ENCODE data around the gene MOSMO. TPM values are rescaled to one million over a fixed set of nuclear protein-coding genes. Genes with fewer than 3 reads are reported as not detected.

The MOSMO gene
- total RNA-seq (2012; rRNA removed), result 24.9 and 29.9 TPM in 2 replicates

DNA sequence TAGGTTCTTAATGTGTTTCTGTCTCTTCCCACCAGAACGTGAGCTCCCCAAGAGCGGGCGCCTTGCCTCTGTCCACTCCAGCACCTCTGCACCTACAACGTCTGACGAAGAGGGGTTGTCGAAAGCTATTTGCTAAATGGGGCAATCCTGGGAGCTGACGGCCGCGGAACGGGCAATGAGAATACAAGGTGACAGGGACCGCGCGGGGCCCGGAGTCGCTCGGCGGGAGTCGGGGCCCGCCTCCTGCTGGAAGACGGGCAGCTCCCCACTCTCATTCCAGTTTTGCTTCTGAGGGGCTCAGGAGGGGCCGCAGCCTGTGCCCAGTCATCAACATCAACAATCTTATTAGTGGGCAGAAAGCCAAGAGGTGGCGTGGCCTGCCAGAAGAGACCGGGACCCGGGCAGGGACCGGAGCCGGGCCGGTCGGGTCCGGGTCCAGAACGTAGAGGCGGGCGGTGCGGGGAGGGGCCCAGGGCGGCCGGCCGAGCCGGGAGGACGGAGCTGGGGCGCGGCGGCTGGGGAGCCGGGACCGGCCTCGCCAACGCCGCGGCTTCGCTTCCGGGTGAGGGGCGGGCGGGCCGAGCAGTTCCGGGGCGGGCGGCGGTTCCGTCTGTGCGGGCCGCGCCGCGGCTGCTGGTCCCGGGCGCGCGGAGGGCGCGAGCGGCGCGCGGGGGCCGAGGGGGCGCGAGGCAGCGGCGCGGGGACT lies at the start of gene MOSMO:
TSS of gene MOSMO (plus strand) at position 603 of the 706 bp plus-strand sequence. CDS start 191 bp downstream, outside the sequence.
- Histone ChIP-seq H3K27me3 (ENCODE audit: control insufficient read depth, insufficient read depth, low read length) (no peaks in the 10 kb centered on the region), H3K4me3 (ENCODE audit: low read length) (peak within 1 kb of the TSS; percentile 94), H3K4me2 (ENCODE audit: low read length) (peak within 1 kb of the TSS; percentile 87), H3K4me1 (ENCODE audit: control insufficient read depth, insufficient read depth, low read length) (peaks cover 21% of the 10 kb centered on the region), H3K9ac (ENCODE audit: low read depth, low read length) (peak within 1 kb of the TSS; percentile 92), H3K9me3 (replicated peaks; ENCODE audit: low read length) (no peaks in the 10 kb centered on the region), H3K36me3 (ENCODE audit: insufficient read depth, low read length) (no peaks in the 10 kb centered on the region)

GRCh38 chr16:21959050-21959449 lies 48.9 kb upstream of the MOSMO start:
- no peak overlapping the region for H3K4me3 ChIP-seq (ENCODE audit: low read length)
- peaks cover 66% of the 10 kb centered on the region for H3K36me3 ChIP-seq (ENCODE audit: insufficient read depth, low read length)
- no peak overlapping the region for H3K4me2 ChIP-seq (ENCODE audit: low read length)
- no peaks in the 10 kb centered on the region for H3K27me3 ChIP-seq (ENCODE audit: control insufficient read depth, insufficient read depth, low read length)
- H3K9me3 ChIP-seq (replicated peaks; ENCODE audit: low read length), result no peaks in the 10 kb centered on the region
- no peak overlapping the region for H3K9ac ChIP-seq (ENCODE audit: low read depth, low read length)
- peaks cover 3% of the 10 kb centered on the region for H3K4me1 ChIP-seq (ENCODE audit: control insufficient read depth, insufficient read depth, low read length)

GRCh38 chr16:21962475-21962874 lies 45.4 kb upstream of the MOSMO start:
- Histone ChIP-seq H3K9me3 (replicated peaks; ENCODE audit: low read length) (no peaks in the 10 kb centered on the region), H3K4me3 (ENCODE audit: low read length) (no peak overlapping the region), H3K9ac (ENCODE audit: low read depth, low read length) (no peak overlapping the region), H3K36me3 (ENCODE audit: insufficient read depth, low read length) (peaks cover 91% of the 10 kb centered on the region), H3K4me1 (ENCODE audit: control insufficient read depth, insufficient read depth, low read length) (no peaks in the 10 kb centered on the region), H3K27me3 (ENCODE audit: control insufficient read depth, insufficient read depth, low read length) (no peaks in the 10 kb centered on the region), H3K4me2 (ENCODE audit: low read length) (no peak overlapping the region)

DNA sequence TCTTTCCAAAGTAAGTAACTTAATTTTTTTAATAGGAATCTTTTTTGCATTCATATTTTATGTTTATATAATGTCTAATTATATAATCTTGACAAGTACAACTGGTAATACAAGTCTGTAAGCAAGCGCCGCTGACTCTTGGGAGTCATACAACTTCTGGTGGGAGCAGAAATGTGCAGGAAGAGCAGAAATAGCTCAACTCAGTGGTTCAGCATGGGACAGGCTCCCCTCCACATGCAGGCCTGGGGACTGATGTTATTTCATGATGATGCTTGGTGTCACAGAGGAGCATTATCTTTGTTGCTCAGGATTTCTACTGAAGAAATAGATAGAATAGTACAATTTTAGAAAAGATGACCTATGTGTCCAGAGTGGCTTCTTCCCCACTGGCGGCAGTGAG lies 44.0 kb upstream of the MOSMO start:
- peaks cover 89% of the 10 kb centered on the region for H3K36me3 ChIP-seq (ENCODE audit: insufficient read depth, low read length)
- H3K27me3 ChIP-seq (ENCODE audit: control insufficient read depth, insufficient read depth, low read length), result no peaks in the 10 kb centered on the region
- no peak overlapping the region for H3K4me2 ChIP-seq (ENCODE audit: low read length)
- H3K4me1 ChIP-seq (ENCODE audit: control insufficient read depth, insufficient read depth, low read length), result no peaks in the 10 kb centered on the region
- H3K9me3 ChIP-seq (replicated peaks; ENCODE audit: low read length), result no peaks in the 10 kb centered on the region
- H3K4me3 ChIP-seq (ENCODE audit: low read length), result no peak overlapping the region
- no peak overlapping the region for H3K9ac ChIP-seq (ENCODE audit: low read depth, low read length)

- Histone ChIP-seq H3K4me1 (ENCODE audit: control insufficient read depth, insufficient read depth, low read length) (no peaks in the 10 kb centered on the region), H3K4me2 (ENCODE audit: low read length) (no peak overlapping the region), H3K27me3 (ENCODE audit: control insufficient read depth, insufficient read depth, low read length) (no peaks in the 10 kb centered on the region), H3K4me3 (ENCODE audit: low read length) (no peak overlapping the region), H3K36me3 (ENCODE audit: insufficient read depth, low read length) (peaks cover 88% of the 10 kb centered on the region), H3K9me3 (replicated peaks; ENCODE audit: low read length) (no peaks in the 10 kb centered on the region), H3K9ac (ENCODE audit: low read depth, low read length) (no peak overlapping the region)
These were observed 43.6 kb upstream of the MOSMO start for GRCh38 chr16:21964353-21964752.

GRCh38 chr16:21971856-21972255 lies 36.1 kb upstream of the MOSMO start:
- Histone ChIP-seq H3K36me3 (ENCODE audit: insufficient read depth, low read length) (peaks cover 84% of the 10 kb centered on the region), H3K4me2 (ENCODE audit: low read length) (no peak overlapping the region)

DNA sequence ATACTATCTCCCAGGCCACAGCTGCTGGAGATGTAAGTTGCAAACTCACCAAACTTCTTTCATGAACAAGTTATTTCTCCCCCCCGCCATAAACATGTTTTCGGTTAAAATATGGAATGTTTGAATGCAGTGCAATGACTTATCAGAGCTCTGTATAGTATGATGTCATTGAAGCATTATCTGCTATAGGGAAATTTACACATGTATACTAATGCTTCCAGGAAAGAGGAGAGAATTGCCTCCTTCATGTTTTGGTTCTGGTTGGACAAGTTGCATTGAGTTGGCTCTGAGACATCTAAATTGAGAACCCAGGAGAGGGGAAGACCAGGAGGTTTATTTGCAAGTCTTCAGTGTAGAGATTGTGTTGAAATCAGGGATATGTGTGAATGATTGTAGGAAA lies 34.0 kb upstream of the MOSMO start:
- Histone ChIP-seq H3K27me3 (ENCODE audit: control insufficient read depth, insufficient read depth, low read length) (no peaks in the 10 kb centered on the region), H3K4me2 (ENCODE audit: low read length) (no peak overlapping the region), H3K9me3 (replicated peaks; ENCODE audit: low read length) (no peaks in the 10 kb centered on the region), H3K36me3 (ENCODE audit: insufficient read depth, low read length) (peaks cover 86% of the 10 kb centered on the region), H3K4me1 (ENCODE audit: control insufficient read depth, insufficient read depth, low read length) (no peaks in the 10 kb centered on the region), H3K9ac (ENCODE audit: low read depth, low read length) (no peak overlapping the region), H3K4me3 (ENCODE audit: low read length) (no peak overlapping the region)

More at GRCh38 chr16:21971856-21972255, 36.1 kb upstream of the MOSMO start:
- Histone ChIP-seq H3K4me1 (ENCODE audit: control insufficient read depth, insufficient read depth, low read length) (no peaks in the 10 kb centered on the region), H3K9me3 (replicated peaks; ENCODE audit: low read length) (no peaks in the 10 kb centered on the region), H3K9ac (ENCODE audit: low read depth, low read length) (no peak overlapping the region), H3K27me3 (ENCODE audit: control insufficient read depth, insufficient read depth, low read length) (no peaks in the 10 kb centered on the region), H3K4me3 (ENCODE audit: low read length) (no peak overlapping the region)

DNA sequence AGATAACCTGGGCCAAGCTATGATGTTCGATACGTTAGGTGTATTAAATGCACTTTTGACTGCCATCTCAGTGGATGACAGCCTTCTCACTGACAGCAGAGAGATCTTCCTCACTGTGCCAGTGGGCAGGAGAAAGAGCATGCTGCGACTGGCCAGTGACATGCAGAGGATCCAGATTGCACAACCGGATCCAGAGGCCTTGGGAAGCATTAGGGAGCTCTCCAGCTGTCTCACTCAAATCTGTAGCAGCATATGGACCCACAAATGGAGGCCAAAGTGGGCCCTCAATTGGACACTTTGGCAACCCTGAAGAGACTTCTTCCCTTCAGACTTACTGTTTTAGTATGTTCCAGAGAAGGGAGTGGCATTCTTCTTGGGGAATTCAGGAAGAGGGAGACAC lies 27.9 kb upstream of the MOSMO start:
- Histone ChIP-seq H3K9me3 (replicated peaks; ENCODE audit: low read length) (no peaks in the 10 kb centered on the region), H3K9ac (ENCODE audit: low read depth, low read length) (no peak overlapping the region), H3K4me1 (ENCODE audit: control insufficient read depth, insufficient read depth, low read length) (no peaks in the 10 kb centered on the region), H3K4me2 (ENCODE audit: low read length) (no peak overlapping the region), H3K27me3 (ENCODE audit: control insufficient read depth, insufficient read depth, low read length) (no peaks in the 10 kb centered on the region), H3K36me3 (ENCODE audit: insufficient read depth, low read length) (peaks cover 93% of the 10 kb centered on the region), H3K4me3 (ENCODE audit: low read length) (no peak overlapping the region)

GRCh38 chr16:21982108-21982507 lies 25.8 kb upstream of the MOSMO start:
- no peak overlapping the region for H3K4me3 ChIP-seq (ENCODE audit: low read length)
- H3K4me2 ChIP-seq (ENCODE audit: low read length), result no peak overlapping the region
- peaks cover 73% of the 10 kb centered on the region for H3K36me3 ChIP-seq (ENCODE audit: insufficient read depth, low read length)
- H3K9me3 ChIP-seq (replicated peaks; ENCODE audit: low read length), result no peaks in the 10 kb centered on the region
- H3K4me1 ChIP-seq (ENCODE audit: control insufficient read depth, insufficient read depth, low read length), result no peaks in the 10 kb centered on the region
- no peaks in the 10 kb centered on the region for H3K27me3 ChIP-seq (ENCODE audit: control insufficient read depth, insufficient read depth, low read length)
- no peak overlapping the region for H3K9ac ChIP-seq (ENCODE audit: low read depth, low read length)

GRCh38 chr16:21984062-21984461 lies 23.8 kb upstream of the MOSMO start:
- Histone ChIP-seq H3K27me3 (ENCODE audit: control insufficient read depth, insufficient read depth, low read length) (no peaks in the 10 kb centered on the region), H3K9me3 (replicated peaks; ENCODE audit: low read length) (no peaks in the 10 kb centered on the region), H3K36me3 (ENCODE audit: insufficient read depth, low read length) (peaks cover 54% of the 10 kb centered on the region), H3K4me1 (ENCODE audit: control insufficient read depth, insufficient read depth, low read length) (no peaks in the 10 kb centered on the region), H3K4me2 (ENCODE audit: low read length) (no peak overlapping the region), H3K4me3 (ENCODE audit: low read length) (no peak overlapping the region), H3K9ac (ENCODE audit: low read depth, low read length) (no peak overlapping the region)

GRCh38 chr16:21985524-21985923 lies 22.4 kb upstream of the MOSMO start:
- Histone ChIP-seq H3K9me3 (replicated peaks; ENCODE audit: low read length) (no peaks in the 10 kb centered on the region), H3K36me3 (ENCODE audit: insufficient read depth, low read length) (peaks cover 40% of the 10 kb centered on the region), H3K4me3 (ENCODE audit: low read length) (no peak overlapping the region), H3K4me1 (ENCODE audit: control insufficient read depth, insufficient read depth, low read length) (no peaks in the 10 kb centered on the region), H3K9ac (ENCODE audit: low read depth, low read length) (no peak overlapping the region), H3K4me2 (ENCODE audit: low read length) (no peak overlapping the region), H3K27me3 (ENCODE audit: control insufficient read depth, insufficient read depth, low read length) (no peaks in the 10 kb centered on the region)

GRCh38 chr16:21986692-21987246 lies 21.1 kb upstream of the MOSMO start:
- Histone ChIP-seq H3K4me1 (ENCODE audit: control insufficient read depth, insufficient read depth, low read length) (no peaks in the 10 kb centered on the region), H3K9ac (ENCODE audit: low read depth, low read length) (no peak overlapping the region), H3K27me3 (ENCODE audit: control insufficient read depth, insufficient read depth, low read length) (no peaks in the 10 kb centered on the region), H3K36me3 (ENCODE audit: insufficient read depth, low read length) (peaks cover 29% of the 10 kb centered on the region), H3K4me2 (ENCODE audit: low read length) (no peak overlapping the region), H3K4me3 (ENCODE audit: low read length) (no peak overlapping the region), H3K9me3 (replicated peaks; ENCODE audit: low read length) (no peaks in the 10 kb centered on the region)

Data from skeletal muscle satellite cell (primary cell).